Esophagus muscularis mucosa (tissue), 3 donors: ENCODE results near the gene NRG2.

Source experiments
- POLR2A ChIP-seq: fragments of 450-650 bp; IDR thresholded peaks from one replicate; pipeline ENCODE4 v1.6.1; 2017; ENCODE audit warnings: antibody characterized with exemption, moderate library complexity, mild to moderate bottlenecking, low read depth
- TF ChIP-seq, protein P1 (sequence below), 3 experiments: fragments of 200-600 bp in 2 of 3; fragments of 450-650 bp in 1 of 3; sonication (generic) in 2 of 3; IDR thresholded peaks; one replicate each; pipeline ENCODE4 v1.5.1; 2017 to 2019; ENCODE audit warnings: antibody characterized with exemption in 3 of 3, mild to moderate bottlenecking in 2 of 3, moderate library complexity in 1 of 3

DNA sequence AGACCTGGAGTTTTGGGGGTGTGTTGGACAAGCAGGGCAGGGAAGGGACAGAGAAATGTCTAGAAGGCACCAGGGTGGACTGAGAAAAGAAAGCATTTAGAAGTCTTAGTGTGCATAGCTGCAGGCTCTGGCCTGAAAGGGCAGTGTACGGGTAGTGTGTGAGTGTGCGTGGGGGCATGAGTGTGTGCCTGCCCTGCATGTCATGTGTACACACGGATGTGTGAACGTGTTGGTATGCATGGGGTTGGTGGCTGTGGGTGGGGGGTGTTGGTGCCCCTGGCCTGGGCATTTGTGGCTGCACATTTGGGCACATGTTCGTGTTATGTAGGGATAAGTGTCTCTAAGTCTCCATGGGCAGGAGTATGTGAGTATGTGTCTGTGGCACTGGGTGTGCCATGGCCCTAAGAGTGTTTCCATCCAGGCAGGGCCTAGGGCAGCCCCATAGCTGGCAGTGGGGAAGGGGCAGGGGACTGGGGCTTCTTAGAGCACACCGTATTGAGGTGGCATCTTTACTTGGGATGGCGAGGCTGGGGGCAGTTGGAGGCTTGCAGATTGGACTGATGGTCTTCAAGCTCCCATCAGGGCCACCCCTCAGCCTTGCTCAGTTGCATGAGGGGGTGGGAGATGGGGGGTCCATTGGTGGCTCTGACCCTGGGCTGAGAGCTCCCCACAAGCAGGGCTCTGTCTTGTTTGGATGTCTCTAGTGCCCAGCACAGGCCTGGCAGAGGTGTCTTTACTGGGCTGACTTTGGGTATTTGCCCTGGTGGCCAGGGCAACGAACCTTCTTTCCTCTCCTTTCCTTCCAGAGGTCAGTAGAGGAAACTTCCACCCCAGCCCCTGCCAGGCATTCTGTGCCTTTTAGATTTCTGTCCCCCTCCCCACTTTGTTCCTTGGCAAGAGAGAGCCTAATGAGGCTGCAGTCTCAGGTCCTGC lies 232.5 kb downstream of the NRG2 start:
- no peak for TF ChIP-seq POLR2A
- TF ChIP-seq, protein P1, sequence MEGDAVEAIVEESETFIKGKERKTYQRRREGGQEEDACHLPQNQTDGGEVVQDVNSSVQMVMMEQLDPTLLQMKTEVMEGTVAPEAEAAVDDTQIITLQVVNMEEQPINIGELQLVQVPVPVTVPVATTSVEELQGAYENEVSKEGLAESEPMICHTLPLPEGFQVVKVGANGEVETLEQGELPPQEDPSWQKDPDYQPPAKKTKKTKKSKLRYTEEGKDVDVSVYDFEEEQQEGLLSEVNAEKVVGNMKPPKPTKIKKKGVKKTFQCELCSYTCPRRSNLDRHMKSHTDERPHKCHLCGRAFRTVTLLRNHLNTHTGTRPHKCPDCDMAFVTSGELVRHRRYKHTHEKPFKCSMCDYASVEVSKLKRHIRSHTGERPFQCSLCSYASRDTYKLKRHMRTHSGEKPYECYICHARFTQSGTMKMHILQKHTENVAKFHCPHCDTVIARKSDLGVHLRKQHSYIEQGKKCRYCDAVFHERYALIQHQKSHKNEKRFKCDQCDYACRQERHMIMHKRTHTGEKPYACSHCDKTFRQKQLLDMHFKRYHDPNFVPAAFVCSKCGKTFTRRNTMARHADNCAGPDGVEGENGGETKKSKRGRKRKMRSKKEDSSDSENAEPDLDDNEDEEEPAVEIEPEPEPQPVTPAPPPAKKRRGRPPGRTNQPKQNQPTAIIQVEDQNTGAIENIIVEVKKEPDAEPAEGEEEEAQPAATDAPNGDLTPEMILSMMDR (IDR thresholded peaks at IDR 0.05): no peak
